NK-92 (cell line): ENCODE results near the gene HCN2.
"Not testable (repeated sequence)": the region's sequence is repeated elsewhere in the genome, so short reads cannot be mapped to it uniquely, and the experiment has no call there.

ENCODE experiments used
- DNase-seq: peaks from one replicate; lab custom pipeline; 2025; ENCODE audit not compliant: unreplicated experiment; lab: John Stamatoyannopoulos, UW

Gene HCN2

DNA sequence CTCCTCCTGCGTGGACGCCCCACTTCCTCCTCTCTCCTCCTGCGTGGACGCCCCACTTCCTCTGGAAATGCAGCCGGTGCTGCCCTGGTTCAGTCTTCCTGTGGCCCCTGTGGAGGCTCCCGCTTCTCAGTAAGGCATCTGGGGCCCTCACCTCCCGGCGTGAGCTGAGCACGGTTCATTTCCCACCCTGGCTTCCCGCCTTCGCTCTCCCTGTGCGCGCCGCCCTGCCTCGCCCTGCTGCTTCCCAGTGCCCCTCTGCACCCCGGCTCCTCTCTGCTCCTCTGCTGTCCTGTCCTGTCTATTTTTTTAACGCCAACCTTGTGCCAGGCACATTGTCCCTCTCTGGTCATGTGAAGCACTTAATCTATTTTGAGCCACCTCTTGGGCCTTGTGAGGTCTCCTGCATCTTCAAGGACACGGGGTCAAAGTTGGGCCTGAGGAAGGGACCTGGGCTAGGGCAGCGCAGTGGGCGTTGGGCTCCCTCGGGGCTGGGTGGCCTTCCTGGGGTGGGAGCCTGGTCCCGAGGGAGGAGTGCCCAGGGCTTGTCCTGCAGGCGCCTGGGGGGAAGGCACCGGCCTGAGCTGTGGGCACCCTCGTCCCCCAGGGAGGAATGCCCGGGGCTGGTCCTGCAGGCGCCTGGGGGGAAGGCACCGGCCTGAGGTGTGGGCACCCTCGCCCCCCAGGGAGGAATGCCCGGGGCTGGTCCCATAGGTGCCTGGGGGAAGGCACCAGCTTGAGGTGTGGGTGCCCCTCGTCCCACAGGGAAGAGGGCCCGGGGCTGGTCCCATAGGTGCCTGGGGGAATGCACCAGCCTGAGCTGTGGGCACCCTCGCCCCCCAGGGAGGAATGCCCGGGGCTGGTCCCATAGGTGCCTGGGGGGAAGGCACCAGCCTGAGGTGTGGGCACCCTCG is 13.0 kb downstream of the HCN2 start:
- no peak for DNase-seq

DNA sequence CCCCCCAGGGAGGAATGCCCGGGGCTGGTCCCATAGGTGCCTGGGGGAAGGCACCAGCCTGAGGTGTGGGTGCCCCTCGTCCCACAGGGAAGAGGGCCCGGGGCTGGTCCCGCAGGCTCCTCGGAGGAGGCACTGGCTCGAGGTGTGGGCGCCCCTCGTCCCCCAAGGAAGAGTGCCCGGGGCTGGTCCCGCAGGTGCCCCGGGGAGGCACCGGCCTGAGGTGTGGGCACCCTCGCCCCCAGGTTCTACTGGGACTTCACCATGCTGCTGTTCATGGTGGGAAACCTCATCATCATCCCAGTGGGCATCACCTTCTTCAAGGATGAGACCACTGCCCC is 13.6 kb downstream of the HCN2 start:
- not testable (repeated sequence) for DNase-seq

DNA sequence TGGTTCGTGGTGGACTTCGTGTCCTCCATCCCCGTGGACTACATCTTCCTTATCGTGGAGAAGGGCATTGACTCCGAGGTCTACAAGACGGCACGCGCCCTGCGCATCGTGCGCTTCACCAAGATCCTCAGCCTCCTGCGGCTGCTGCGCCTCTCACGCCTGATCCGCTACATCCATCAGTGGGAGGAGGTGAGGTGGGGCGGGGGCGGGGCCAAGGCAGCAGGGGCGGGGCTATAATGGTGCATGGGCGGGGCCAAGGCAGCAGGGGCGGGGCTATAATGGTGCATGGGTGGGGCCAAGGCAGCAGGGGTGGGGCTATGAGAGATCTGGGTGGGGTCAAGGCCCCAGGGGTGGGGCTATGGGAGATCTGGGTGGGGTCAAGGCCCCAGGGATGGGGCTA is 14.1 kb downstream of the HCN2 start:
- not testable (repeated sequence) for DNase-seq

DNA sequence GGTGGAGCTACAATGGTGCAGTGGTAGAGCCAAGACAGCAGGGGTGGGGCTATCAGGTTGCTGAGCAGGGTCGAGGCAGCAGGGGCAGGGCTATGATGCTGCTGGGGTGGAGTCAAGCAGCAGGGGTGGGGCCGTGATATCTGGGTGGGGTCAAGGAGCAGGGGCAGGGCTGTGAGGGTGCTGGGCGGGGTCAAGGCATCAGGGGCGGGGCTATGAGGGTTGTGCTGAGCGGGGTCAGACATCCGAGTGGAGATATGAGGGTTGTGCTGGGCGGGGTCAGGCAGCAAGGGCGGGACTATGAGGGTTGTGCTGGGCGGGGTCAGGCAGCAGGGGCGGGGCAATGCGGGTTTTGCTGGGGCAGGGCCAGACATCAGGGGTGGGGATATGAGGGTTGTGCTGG is 14.7 kb downstream of the HCN2 start:
- DNase-seq: no peak

DNA sequence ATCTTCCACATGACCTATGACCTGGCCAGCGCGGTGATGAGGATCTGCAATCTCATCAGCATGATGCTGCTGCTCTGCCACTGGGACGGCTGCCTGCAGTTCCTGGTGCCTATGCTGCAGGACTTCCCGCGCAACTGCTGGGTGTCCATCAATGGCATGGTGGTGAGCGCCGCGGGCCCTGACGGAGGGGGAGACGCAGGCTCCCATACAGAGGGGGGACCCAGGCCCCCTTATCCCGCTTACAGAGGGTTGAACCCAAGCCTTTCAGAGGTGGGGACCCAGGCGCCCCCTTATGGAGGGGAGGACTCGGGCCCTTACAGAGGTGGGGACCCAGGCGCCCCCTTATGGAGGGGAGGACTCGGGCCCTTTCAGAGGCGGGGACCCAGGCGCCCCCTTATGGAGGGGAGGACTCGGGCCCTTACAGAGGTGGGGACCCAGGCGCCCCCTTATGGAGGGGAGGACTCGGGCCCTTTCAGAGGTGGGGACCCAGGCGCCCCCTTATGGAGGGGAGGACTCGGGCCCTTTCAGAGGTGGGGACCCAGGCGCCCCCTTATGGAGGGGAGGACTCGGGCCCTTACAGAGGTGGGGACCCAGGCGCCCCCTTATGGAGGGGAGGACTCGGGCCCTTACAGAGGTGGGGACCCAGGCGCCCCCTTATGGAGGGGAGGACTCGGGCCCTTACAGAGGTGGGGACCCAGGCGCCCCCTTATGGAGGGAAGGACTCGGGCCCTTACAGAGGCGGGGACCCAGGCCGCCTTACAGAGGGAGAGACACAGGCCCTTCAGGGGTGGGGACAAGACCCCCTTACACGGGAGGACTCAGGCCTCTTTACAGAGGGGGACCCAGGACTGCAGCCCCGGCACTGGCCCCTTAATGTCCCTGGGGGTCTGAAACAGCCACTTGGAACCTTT is 15.6 kb downstream of the HCN2 start:
- not testable (repeated sequence) for DNase-seq

DNA sequence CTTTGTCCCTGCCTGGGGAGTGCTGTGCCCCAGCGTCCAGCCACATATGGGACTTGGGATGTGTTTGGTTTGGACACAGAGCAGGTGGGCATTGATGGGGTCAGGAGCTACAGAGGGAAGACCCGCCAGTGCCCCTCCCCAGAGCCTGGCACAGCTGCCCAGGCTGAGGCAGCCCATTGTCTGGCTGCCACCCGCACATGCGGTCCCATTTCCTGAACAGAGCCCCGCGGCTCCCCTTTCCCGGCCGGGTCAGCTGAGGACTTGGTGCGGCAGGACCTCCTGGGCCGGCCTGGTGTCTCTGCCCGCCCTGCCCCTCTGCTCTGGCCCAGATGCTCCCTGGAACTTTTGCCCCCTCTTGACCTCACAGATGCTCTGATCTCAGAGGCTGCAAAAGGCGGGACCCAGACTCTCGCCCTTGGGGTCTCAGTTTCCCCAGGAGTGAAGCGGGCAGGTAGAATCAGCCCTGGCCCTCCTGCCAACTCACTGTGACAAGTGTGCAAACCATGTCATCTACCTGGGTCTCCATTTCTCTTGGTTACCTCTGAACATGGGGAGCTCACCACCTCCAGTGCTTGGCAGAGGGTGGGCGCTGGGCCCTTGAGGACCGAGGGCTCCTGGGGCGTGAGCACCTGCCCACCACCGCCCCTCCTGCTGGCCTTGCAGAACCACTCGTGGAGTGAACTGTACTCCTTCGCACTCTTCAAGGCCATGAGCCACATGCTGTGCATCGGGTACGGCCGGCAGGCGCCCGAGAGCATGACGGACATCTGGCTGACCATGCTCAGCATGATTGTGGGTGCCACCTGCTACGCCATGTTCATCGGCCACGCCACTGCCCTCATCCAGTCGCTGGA is 17.8 kb downstream of the HCN2 start:
- DNase-seq: no peak

DNA sequence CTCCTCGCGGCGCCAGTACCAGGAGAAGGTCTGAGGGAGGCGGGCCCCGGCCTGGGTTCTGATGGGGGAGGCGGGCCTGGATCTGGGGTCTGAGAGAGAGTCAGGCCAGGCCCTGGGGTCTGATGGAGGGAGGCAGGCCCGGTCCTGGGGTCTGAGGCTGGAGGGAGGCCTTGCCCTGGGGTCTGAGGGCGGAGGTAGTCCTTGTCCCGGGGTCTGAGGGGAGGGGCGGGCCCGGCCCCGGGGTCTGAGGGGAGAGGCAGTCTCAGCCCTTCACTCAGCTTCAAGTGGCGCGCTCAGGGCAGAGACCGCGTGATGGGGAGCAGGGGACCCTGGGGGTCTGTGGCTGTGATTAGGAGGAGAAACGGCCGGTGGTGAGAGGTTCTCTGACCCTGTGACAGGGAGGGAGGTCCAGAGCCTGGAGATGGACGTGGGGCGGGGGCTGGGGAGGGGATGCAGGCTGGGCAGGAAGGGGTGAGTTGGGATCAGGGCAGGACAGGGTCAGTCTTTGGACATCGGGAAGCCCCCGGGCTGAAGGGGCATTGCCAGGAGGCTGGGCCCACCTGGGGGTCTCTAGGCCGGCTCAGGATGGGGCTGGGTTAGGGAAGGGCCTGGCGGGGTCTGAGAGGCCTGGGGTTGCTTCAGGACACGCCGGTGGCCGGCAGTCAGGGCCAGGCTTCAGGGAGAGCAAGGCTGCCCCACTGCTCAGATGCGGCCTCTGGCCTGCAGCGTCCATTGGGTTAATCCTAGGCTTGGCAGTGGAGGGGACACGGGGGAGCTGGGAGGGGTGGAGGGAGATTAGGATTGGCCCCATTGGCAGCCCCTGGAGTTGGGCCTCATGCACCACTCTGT is 18.7 kb downstream of the HCN2 start:
- no peak for DNase-seq

DNA sequence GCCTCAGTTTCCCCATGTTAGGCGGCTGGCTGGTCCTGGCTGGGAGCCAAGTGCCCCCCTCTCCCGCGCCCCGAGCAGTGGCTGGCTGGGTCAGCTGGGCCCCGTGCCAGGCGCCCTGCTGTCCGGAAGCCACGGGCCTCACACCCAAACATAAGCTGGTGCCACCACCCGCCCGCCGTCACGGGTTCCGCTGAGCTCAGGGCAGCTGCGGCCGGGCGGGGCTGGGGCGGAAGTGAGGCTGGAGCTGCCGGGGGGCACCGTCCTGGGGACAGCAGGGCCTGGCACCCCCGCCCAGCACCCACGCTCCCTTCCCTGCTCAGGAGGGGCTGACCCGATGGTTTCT is 19.3 kb downstream of the HCN2 start:
- DNase-seq: no peak

DNA sequence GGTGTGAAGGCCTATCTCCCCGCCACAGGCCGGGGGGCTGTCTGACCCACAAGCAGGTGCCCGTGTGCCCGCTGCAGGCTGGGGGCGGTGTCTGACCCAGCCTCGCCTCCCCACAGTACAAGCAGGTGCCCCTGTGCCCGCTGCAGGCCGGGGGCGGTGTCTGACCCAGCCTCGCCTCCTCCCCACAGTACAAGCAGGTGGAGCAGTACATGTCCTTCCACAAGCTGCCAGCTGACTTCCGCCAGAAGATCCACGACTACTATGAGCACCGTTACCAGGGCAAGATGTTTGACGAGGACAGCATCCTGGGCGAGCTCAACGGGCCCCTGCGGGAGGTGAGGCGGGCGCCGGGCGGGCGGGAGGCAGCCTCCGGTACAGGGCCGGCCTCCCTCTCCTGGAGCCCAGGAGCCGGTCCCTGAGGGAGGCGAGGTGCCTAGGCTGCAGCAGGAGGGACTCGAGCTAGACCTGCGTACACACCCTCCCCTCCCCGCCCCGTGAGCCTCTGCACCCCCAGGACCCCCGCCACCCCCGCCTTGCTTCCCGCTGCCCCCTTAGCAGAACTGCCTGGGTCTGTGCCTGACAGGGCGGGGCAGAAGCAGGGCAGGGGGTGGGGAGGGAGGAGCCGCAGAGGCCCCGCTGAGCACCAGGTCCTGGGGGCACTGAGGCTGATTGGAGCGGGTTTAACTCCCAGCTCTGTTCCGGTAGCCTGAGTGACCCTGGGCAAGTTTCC is 20.6 kb downstream of the HCN2 start:
- no peak for DNase-seq

DNA sequence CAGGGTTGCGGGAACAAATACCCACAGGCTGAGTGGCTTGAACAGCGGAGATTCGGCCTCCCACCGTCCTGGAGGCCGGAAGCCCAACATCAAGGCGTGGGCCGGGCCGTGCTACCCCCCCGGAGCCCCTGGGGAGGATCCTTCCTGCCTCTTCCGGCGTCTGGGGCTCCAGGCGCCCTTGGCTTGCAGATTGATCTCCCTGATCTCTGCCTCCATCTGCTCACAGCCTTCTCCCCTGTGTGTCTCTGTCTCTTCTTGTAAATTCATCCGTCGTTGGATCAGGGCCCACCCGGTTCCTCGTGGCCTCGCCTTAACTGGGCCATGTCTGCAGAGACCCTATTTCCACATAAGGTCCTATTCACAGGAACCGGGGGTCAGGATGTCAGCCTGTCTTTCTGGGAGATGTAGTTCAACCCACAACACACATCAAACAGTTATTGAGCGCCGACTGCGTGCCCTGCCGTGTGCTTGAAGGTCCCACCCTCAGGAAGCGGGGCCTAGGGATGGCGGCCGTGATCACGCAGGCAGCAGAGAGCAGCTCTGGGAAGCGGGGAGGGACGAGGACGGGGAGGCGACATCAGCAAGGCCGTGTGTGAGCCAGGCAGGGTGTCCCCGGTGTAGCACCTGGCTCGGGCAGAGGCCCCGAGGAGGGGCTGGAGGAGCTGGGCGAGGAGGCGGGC is 21.3 kb downstream of the HCN2 start:
- no peak for DNase-seq

DNA sequence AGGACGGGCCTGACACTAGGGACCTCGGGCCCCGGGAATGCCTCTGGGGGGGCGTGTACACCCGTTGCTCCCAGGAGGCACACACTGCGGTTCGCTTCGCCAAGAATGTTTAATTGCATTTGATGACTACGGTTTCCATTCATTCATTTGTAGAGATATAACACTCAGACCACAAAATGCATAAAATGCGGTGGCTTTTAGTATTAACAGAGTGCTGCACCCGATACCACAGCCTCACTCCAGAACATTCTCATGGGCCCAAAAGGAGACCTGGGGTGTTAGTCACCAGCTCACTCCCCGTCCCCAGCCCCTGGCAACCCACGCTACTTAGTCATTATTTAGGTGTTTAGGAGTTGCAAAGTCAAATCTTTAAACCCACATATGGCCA is 21.8 kb downstream of the HCN2 start:
- DNase-seq: no peak

DNA sequence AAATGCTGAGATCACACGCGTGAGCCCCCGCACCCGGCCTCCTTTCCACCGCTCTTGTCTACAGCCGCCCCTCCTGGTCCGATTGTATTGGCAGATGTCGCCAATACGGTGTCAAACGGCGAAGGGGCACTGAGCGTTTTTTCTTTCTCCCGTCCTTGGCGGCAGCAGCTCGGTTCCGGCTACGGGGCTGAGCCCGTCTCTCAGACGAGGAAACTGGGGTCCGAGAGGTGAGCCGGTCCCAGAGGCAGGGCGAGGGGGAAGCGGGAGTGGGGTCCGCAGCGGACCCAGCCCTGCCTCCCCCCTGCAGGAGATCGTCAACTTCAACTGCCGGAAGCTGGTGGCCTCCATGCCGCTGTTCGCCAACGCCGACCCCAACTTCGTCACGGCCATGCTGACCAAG is 23.3 kb downstream of the HCN2 start:
- DNase-seq: no peak

DNA sequence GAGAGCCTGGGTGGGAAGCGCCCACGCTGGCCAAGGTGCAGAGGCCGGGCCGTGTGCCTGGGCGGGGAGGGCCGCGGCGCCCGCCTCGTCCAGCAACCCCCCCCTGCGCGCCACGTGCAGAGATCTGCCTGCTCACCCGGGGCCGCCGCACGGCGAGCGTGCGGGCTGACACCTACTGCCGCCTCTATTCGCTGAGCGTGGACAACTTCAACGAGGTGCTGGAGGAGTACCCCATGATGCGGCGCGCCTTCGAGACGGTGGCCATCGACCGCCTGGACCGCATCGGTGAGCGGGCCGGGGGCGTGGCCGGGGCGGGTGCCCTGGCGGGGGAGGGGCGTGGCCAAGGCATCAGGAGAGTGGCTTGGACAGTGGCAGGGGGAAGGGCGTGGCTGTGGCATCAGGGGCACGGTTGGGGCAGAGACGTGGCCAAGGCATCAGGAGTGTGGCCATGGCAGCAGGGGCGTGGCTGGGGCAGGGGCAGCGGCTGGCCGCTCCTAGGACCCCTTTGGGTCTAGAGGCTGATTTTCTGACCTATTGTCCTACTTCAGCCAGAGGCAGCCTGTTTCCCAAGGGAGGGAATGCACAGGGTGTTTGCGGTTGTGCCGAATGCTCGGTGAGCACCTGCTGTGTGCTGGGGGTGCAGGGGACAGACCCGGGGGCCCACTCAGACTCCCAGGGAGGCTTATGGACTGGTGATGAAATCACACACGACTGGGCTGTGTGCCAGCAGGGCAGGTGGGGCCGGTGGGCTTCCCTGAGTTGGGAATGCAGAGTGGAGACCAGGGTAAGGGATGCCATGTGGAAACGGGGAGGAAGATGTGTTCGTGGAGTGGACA is 24.3 kb downstream of the HCN2 start:
- no peak for DNase-seq

DNA sequence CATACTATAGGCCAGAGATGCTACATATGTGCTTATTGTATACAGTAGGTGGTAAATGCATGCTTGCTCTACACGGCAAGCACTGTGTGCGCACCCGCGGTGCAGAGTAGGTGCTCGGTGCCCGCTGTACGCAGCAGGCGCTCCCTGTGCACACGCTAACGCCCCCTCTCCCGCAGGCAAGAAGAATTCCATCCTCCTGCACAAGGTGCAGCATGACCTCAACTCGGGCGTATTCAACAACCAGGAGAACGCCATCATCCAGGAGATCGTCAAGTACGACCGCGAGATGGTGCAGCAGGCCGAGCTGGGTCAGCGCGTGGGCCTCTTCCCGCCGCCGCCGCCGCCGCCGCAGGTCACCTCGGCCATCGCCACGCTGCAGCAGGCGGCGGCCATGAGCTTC is 25.9 kb downstream of the HCN2 start:
- no peak for DNase-seq

DNA sequence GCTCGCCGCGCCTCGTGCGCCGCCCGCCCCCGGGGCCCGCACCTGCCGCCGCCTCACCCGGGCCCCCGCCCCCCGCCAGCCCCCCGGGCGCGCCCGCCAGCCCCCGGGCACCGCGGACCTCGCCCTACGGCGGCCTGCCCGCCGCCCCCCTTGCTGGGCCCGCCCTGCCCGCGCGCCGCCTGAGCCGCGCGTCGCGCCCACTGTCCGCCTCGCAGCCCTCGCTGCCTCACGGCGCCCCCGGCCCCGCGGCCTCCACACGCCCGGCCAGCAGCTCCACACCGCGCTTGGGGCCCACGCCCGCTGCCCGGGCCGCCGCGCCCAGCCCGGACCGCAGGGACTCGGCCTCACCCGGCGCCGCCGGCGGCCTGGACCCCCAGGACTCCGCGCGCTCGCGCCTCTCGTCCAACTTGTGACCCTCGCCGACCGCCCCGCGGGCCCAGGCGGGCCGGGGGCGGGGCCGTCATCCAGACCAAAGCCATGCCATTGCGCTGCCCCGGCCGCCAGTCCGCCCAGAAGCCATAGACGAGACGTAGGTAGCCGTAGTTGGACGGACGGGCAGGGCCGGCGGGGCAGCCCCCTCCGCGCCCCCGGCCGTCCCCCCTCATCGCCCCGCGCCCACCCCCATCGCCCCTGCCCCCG is 26.5 kb downstream of the HCN2 start:
- DNase-seq: no peak

DNA sequence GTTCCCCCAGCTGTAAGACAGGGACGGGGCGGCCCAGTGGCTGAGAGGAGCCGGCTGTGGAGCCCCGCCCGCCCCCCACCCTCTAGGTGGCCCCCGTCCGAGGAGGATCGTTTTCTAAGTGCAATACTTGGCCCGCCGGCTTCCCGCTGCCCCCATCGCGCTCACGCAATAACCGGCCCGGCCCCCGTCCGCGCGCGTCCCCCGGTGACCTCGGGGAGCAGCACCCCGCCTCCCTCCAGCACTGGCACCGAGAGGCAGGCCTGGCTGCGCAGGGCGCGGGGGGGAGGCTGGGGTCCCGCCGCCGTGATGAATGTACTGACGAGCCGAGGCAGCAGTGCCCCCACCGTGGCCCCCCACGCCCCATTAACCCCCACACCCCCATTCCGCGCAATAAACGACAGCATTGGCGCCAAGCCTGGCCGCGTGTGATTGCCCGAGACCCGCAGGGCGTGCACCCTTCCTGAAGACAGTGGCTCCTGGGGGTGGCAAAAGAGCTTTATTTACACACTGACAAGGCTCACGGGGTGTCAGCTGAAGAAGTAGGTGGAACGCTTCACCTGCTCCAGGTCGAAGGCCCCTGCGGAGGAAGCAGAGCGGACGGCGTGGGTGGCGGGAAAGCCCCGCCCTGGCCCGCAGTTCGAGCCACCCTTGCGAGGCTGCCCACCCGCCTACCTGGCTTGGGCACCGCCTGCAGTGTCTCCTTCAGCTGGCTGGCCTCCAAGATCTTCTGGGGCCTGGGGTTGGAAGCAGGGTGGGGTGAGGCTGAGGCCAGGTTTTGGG is 27.3 kb downstream of the HCN2 start:
- no peak for DNase-seq
